ENCODE results near the gene PPP6R3.

The PPP6R3 gene

DNA sequence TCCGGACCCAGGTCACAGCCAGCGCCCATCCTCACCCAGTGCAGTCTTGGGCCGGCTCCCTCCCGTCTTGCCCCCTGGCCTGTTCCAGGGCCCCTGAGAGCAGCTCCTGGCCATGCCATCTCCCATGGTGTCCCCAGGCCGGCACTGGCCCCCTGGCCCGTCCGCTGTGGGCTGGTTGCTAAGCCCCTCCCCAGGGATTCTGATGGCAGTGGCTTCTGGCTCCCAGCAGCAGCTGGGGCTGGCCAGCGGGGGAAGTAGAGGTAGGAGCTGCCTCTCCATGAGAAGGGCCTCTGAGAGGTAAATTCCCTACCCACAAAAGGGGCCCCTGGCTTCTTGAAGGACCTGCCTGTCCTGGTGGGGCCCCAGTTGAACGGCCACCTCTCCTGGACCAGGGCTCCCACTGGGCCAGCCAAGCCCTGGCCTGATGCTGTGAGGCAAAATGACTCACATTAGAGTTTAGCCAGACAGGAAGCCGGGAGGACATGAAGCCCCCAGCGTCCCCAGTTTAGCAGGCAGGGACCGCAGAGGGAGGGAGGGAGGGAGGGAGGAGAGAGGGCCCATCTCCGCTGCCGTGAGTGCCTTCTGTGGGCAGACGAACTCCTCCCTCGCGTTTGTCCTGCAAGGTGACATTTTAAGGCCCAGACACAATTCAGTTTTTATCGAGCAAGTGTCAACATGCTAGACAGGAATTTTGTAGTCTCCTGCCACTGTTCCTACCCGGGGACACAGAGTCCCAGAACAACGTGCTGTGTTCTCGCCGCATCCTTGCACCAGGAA is 190.8 kb downstream of the PPP6R3 start:
- TF ChIP-seq, protein P1, sequence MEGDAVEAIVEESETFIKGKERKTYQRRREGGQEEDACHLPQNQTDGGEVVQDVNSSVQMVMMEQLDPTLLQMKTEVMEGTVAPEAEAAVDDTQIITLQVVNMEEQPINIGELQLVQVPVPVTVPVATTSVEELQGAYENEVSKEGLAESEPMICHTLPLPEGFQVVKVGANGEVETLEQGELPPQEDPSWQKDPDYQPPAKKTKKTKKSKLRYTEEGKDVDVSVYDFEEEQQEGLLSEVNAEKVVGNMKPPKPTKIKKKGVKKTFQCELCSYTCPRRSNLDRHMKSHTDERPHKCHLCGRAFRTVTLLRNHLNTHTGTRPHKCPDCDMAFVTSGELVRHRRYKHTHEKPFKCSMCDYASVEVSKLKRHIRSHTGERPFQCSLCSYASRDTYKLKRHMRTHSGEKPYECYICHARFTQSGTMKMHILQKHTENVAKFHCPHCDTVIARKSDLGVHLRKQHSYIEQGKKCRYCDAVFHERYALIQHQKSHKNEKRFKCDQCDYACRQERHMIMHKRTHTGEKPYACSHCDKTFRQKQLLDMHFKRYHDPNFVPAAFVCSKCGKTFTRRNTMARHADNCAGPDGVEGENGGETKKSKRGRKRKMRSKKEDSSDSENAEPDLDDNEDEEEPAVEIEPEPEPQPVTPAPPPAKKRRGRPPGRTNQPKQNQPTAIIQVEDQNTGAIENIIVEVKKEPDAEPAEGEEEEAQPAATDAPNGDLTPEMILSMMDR (IDR thresholded peaks at IDR 0.05; ENCODE audit: low read depth, low read length, missing control alignments), result no peak
- H3K4me3 ChIP-seq (ENCODE audit: low read depth, low read length), result no peak overlapping the region
- H3K27me3 ChIP-seq (replicated peaks), result peaks cover 44% of the 10 kb centered on the region
- no peak overlapping the region for H3K27ac ChIP-seq
- H3K36me3 ChIP-seq (replicated peaks), result no peaks in the 10 kb centered on the region
- in situ Hi-C loops (cut with HindIII; ENCODE audit: low pct_ligation_motif_present, low sequenced_read_pairs), result no loop called here
- peak; percentile 7 for DNase-seq

DNA sequence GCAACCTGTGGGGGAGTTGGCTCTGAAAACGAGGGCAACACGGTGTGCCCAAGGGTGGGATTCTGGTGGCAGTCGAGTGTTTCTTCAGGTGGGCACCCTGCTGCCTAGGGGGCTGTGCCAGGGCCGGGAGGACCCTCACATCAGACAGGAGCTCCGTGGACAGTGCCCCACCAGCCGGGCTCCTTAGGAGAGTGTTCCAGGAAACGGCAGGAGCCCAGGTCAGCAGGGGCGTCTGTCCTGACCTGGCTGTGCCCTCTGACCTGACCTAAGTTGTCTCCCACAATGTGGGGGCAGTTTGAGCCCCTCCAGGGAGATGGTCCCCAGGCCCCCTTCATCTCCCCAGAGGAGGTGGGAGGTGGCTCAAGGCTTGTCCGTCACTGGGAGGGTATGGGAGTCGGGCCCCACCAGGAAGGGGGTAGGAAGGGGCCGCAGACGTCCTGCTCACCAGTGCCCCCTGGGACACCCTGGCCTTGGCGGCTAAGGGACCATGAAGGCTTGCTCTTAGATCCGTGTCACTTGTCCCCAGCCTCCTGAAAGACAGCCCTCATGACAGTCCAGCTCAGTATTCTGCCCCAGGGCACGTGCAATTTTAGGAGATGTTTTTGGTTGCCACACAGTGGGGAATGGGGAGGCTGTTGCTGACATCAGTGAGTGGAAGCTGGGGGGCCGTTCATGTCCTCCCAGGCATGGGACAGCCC is 191.6 kb downstream of the PPP6R3 start:
- no peak overlapping the region for H3K27ac ChIP-seq
- in situ Hi-C loops (cut with HindIII; ENCODE audit: low pct_ligation_motif_present, low sequenced_read_pairs), result no loop called here
- TF ChIP-seq, protein P1 (IDR thresholded peaks at IDR 0.05; ENCODE audit: low read depth, low read length, missing control alignments), result no peak
- no peaks in the 10 kb centered on the region for H3K36me3 ChIP-seq (replicated peaks)
- no peak overlapping the region for H3K4me3 ChIP-seq (ENCODE audit: low read depth, low read length)
- peaks cover 51% of the 10 kb centered on the region for H3K27me3 ChIP-seq (replicated peaks)
- DNase-seq, result no peak

DNA sequence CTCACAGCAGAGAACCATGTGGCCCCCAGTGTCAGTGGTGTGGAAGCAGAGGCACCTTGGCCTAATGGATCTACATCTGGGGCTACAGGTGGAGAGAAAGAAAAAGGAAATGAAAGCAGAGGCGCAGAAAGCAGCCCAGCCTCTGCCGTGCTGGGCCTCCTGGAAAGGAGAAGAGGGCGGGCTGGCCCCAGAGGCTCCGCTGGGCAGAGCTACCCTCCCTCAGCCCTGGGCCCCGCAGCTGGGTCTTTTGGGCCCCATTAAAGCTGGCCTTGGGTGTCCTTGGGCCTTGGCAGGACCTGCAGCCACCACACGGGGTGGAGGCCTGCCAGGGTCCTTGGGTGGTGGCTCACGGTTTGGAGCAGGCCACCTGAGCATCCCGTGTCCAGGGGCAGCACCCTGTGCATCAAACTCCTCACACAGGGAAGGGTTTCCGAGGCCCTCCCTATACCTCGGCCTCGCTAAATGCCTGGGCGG is 192.2 kb downstream of the PPP6R3 start:
- in situ Hi-C loops (cut with HindIII; ENCODE audit: low pct_ligation_motif_present, low sequenced_read_pairs), result no loop called here
- Histone ChIP-seq H3K4me3 (ENCODE audit: low read depth, low read length) (no peak overlapping the region), H3K27me3 (replicated peaks) (peaks cover 51% of the 10 kb centered on the region), H3K36me3 (replicated peaks) (no peaks in the 10 kb centered on the region), H3K27ac (no peak overlapping the region)
- no peak for DNase-seq
- TF ChIP-seq, protein P1 (IDR thresholded peaks at IDR 0.05; ENCODE audit: low read depth, low read length, missing control alignments), result no peak

DNA sequence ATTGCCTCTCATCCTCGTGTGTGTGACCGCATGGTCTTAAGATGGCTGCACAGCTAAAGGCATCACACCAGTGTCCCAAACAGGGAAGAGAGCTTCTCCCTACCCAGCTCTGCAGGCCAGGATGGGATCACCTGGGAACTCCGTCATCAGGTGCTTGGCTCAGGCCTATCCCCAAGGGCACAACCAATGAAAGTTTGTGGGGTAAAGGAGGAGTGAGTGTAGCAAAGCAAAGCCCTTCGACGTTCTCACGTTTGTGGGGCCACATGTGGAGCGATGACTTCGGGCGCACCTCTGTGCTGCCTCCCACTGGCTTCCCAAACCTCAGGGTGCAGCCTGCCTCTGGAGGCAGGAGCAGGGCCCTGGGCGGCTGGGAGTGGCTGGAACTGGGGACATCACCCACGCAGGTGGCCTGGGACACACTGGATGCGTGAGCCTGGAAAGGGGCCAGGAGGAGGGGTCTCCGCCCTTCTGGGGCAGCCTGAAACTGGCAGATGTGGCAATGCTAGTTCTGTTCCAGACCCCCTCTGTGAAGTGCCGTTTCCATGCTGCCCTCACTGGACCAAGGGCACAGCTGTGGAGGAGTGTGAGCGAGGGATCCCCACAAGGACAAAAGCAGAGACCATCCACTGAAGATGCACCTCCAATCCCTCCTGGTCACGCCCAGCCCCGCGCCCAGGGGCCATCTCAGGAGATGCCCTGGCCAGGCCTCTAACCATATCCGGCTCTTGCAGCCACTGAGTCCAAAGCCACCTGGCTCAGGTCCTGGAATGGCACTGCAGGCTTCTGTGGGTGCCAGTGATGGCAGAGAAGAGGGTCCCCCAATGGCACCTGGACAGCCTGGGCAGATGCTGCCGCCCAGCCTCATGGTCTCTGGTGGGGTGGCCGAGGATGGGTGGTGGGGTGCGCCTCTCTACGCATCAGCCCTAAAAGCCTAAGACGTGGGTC is 193.2 kb downstream of the PPP6R3 start:
- in situ Hi-C loops (cut with HindIII; ENCODE audit: low pct_ligation_motif_present, low sequenced_read_pairs), result no loop called here
- DNase-seq, result no peak

DNA sequence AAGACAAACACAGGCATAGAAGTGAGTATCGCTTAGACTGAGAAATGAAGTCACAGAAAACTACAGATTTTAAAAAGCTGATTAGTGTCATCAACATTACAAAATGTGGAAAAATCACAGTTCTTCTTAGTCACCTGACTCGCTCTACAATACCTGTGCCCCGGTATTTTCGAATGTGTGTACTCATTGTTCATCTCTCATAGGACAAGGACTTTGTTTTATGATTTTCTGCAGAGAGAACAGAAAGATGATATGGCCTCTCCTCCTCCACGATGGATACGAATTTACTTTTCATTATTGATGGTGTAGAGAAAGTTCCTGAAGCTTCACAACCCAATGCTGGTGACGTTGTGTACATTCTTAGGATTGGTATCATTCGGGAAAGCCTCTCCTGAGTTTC is 194.4 kb downstream of the PPP6R3 start:
- peaks cover 48% of the 10 kb centered on the region for H3K27me3 ChIP-seq (replicated peaks)
- no peak for DNase-seq
- TF ChIP-seq, protein P1 (IDR thresholded peaks at IDR 0.05; ENCODE audit: low read depth, low read length, missing control alignments), result no peak
- no peaks in the 10 kb centered on the region for H3K36me3 ChIP-seq (replicated peaks)
- no peak overlapping the region for H3K27ac ChIP-seq
- H3K4me3 ChIP-seq (ENCODE audit: low read depth, low read length), result no peak overlapping the region
- in situ Hi-C loops (cut with HindIII; ENCODE audit: low pct_ligation_motif_present, low sequenced_read_pairs), result no loop called here

More for the DNA sequence above, 193.2 kb downstream of the PPP6R3 start:
- Histone ChIP-seq H3K36me3 (replicated peaks) (no peaks in the 10 kb centered on the region), H3K4me3 (ENCODE audit: low read depth, low read length) (no peak overlapping the region), H3K27me3 (replicated peaks) (peaks cover 53% of the 10 kb centered on the region), H3K27ac (no peak overlapping the region)
- TF ChIP-seq, protein P1 (IDR thresholded peaks at IDR 0.05; ENCODE audit: low read depth, low read length, missing control alignments), result no peak
